RWPE1 (cell line): ENCODE data around the gene C20orf141.
"Not testable (repeated sequence)": the region's sequence is repeated elsewhere in the genome, so short reads cannot be mapped to it uniquely, and the experiment has no call there.

Source experiments
- CTCF ChIA-PET: fragments of 350-600 bp; sonication (Branson Sonifier 250); formaldehyde crosslinking; extraction: SDS; loops from one replicate; lab custom pipeline; 2021; lab: Yijun Ruan, JAX
- POLR2A ChIA-PET: fragments of 400-600 bp; formaldehyde crosslinking; extraction: SDS; loops from one replicate; lab custom pipeline; 2020; ENCODE audit warnings: antibody characterized with exemption; ENCODE audit not compliant: low non-redundant PET; lab: Yijun Ruan, JAX
- DNase-seq: peaks from one replicate; pipeline ENCODE4 v3.0.0; 2012; ENCODE audit warnings: low spot score
- H3K27ac ChIP-seq: fragments of 450-650 bp; 2 replicates; pipeline ENCODE4 v1.5.1; 2017
- CTCF ChIP-seq: fragments of 450-650 bp; conservative IDR thresholded peaks from 2 replicates; pipeline ENCODE4 v1.5.1; 2017; ENCODE audit warnings: low read depth, mild to moderate bottlenecking

C20orf141 gene

DNA sequence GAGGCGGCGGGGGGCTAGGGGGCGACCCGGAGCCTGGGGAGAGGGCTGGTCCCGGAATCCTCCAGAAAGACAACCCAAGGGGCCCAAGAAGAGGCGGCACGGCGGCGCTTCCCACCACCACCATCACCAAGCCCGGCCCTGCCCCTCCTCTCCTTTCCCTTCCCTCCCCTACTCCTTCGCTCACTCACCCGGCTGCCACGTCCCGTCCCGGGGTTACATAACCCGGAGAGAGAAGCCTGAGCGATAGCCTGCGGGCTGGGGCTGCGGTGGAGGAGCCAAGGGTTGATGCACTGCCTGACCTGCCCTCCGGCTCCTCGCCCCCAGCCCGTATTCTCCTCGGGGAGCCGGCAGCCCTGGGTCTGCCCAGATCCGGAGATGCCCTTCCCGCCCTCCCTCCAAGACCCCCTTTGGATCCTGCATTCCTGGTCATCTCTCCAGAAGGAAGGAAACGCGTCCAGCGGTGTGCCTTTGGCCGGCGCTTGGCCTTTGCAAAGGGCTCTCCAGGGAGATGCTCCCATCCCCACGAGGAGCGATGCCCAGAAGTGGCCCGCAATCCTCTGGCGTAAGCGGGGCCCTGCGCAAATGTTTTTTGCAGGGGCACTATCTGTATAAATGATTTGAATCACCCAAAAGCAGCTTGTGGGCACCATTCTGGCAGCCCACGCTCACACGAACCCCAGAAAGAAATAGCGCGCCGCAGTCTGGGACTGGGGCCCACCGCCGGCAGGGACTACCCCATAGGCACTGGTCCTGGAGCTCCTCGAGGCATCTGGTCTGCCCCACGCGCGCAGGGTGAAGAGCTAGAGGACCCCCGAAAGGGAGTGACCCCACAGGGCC is 9.7 kb upstream of the C20orf141 start:
- ChIA-PET CTCF (no interaction called here), POLR2A (no interaction called here)
- no peak overlapping the region for H3K27ac ChIP-seq
- no peak for DNase-seq
- TF ChIP-seq CTCF, result no peak

DNA sequence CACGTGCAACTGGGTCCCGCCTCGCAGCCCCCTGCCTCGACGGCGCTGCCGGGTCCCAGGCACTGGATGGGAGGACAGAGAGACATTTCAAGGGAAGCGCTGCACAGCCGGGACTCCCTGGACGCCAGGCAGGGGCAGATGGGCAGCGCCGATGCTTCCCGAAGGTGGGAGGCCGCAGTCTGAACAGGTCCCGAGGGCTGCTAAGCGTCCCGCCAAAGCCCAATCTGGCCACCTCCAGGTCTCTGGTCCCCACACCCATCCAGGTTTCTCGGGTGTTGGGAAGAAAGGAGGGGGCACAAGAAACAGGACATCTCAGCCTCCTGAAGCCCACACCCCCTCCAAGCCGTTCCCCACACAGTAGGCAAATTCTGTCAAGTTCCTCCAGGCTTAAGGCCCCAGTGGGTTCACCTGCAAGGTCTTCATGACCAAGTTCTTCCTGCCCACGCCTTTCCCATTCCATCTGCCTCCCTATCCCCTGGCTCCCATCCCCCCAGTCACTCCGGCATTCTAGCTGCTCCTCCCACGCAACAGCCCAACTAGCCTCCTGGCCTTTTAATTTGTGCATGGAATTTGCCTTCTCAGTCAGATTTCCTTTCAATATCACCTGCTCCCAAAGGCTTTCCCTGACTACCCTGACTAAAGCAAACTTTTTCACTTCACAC is 9.0 kb upstream of the C20orf141 start:
- ChIA-PET POLR2A (no interaction called here), CTCF (no interaction called here)
- no peak for DNase-seq
- TF ChIP-seq CTCF, result no peak
- H3K27ac ChIP-seq, result no peak overlapping the region

DNA sequence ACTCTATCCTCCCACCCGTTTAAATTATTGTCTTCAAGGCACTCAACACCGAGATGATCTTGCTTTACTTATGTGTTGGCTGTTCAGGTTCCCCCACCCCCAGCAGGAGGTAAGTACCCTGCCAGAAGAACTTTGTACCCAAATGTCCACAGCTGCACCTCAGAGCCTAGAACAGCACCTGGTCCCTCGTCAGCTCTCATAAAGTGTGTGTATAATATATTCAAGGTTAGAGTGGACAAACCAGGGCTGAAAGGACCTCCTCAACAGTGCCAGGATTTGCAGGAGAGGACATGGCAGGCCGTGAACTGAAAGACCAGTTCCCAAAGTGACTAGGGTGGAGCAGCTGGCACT is 8.5 kb upstream of the C20orf141 start:
- ChIA-PET POLR2A (no interaction called here), CTCF (interaction anchor here (0.6 kb wide), 1 partner anchor 37 kb away, joined by 3 read pairs; no protein-coding TSS in a partner anchor)
- DNase-seq, result no peak
- no peak overlapping the region for H3K27ac ChIP-seq
- no peak for TF ChIP-seq CTCF

DNA sequence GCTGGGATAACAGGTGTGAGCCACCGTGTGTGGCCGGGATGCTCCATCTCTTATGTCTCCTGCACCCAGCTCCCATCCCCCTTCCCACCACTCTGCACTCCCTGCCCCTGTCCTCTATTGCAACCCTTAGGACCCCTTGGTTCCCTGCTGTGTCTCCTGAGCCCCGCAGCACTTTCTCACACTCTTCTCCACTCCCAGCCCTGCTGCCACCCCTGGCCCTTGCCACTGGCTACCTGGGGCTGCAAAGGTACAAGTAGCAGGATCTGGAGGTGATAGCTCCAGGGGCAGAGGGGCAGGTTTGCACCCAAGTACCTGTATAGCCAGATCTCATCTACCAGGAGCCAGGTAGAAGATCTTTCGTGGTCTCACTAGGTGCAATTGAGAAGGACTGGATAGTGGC is 7.8 kb upstream of the C20orf141 start:
- DNase-seq, result no peak
- TF ChIP-seq CTCF, result no peak
- POLR2A ChIA-PET, result no interaction called here
- CTCF ChIA-PET, result interaction anchor here (0.6 kb wide), 1 partner anchor 37 kb away, joined by 3 read pairs; no protein-coding TSS in a partner anchor
- no peak overlapping the region for H3K27ac ChIP-seq

DNA sequence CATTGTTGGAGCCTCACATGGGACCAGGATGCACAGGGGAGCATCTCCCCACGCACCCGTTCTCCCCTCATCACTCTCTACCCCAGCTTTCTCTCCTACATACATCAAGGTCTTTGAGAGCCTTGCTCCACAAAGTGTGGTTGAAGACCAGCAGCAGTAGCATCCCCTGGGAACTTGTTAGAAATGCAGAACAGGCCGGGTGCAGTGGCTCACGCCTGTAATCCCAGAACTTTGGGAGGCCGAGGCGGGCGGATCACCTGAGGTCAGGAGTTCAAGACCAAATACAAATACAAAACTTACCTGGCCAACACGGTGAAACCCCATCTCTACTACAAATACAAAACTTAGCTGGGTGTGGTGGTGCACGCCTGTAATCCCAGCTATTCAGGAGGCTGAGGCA is 6.9 kb upstream of the C20orf141 start:
- POLR2A ChIA-PET, H3K27ac ChIP-seq, CTCF ChIA-PET, DNase-seq: not testable (repeated sequence)

- DNase-seq, result no peak
- H3K27ac ChIP-seq, result no peak overlapping the region
- TF ChIP-seq CTCF, result no peak
- ChIA-PET CTCF (interaction anchor here (0.7 kb wide), 1 partner anchor 1649 kb away, joined by 3 read pairs; no protein-coding TSS in a partner anchor), POLR2A (no interaction called here)
These were observed 5.1 kb upstream of the C20orf141 start for GRCh38 chr20:2809690-2810089.

DNA sequence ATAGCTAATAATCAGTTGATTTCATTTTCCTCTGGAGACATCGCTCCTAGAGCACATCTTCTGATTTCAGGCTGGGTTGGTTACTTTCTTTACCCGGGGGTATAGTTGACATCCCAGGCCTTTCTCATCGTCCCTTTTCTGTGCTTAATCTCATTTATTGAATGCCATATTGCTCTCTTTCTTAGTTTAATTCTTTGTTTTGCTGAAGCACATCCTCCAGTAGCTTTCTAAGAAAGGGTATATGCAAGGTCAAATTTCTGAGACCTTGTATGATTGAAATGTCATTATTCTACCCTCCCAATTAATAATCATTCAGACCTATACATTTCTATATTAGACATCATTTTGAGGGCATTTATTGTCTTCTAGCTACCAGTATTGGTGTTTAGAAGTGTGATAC is 2.6 kb upstream of the C20orf141 start:
- CTCF ChIA-PET, result no interaction called here
- POLR2A ChIA-PET, result no interaction called here
- no peak for DNase-seq

More for the DNA sequence above, 2.6 kb upstream of the C20orf141 start:
- H3K27ac ChIP-seq, result no peak overlapping the region
- TF ChIP-seq CTCF, result no peak
